ENCODE data around the gene TRPM4. TPM values are rescaled to one million over a fixed set of nuclear protein-coding genes. Genes with fewer than 3 reads are reported as not detected.

TRPM4 gene
- total and polyA plus RNA-seq, 10 of the 15 experiments (the other 5 are each of a cell fraction or from before 2014, with no cell fraction given), result 0.10 to 0.64 (median 0.15) TPM; not detected in 7

GRCh38 chr19:49193822-49194394, 36.3 kb downstream of the TRPM4 start:
- SMC1A ChIA-PET (ENCODE audit: uncharacterized antibody, unreplicated experiment), result no interaction called here
- H3K4me3 ChIP-seq, result no peak overlapping the region
- no peaks in the 10 kb centered on the region for H3K36me3 ChIP-seq (ENCODE audit: control insufficient read depth in 2 of 2, insufficient read depth in 2 of 2, low read length in 1 of 2)
- RAD21 ChIA-PET (ENCODE audit: unreplicated experiment), result interaction anchor here (0.6 to 1.0 kb wide), 2 partner anchors 96 to 249 kb away, joined by 3 read pairs; no protein-coding TSS in a partner anchor
- no peak overlapping the region for H3K4me2 ChIP-seq (ENCODE audit: control insufficient read depth, insufficient read depth)
- BruUV-seq (replicated peaks), result no TSS peak
- ATAC-seq (no peak), DNase-seq (ENCODE audit: low read depth, low spot score) (no peak), FAIRE-seq (no peak)
- 77% methylated on average over 6 of the region's 6 CpGs for WGBS (ENCODE audit: insufficient coverage, insufficient replicate concordance, low lambda C conversion rate, missing lambda C conversion rate)
- CTCF ChIA-PET, result interaction anchor here (0.6 to 1.0 kb wide), 4 partner anchors 25 to 137 kb away, joined by 3 to 4 read pairs (median 3); no protein-coding TSS in a partner anchor
- H3K27ac ChIP-seq (ENCODE audit: control insufficient read depth, insufficient read depth), result no peak overlapping the region
- in situ Hi-C loops (cut with MboI) (no loop called here), intact Hi-C loops (cut with micrococcal nuclease; ENCODE audit: unreplicated experiment) (no loop called here)
- no peaks in the 10 kb centered on the region for H3K9me3 ChIP-seq (replicated peaks; ENCODE audit: control insufficient read depth, insufficient read depth, low read length)
- no peak overlapping the region for H3K9ac ChIP-seq (ENCODE audit: control insufficient read depth, insufficient read depth, low read length)
- H3K4me1 ChIP-seq (ENCODE audit: control insufficient read depth, insufficient read depth, low read length), result no peaks in the 10 kb centered on the region
- H3K79me2 ChIP-seq (ENCODE audit: control insufficient read depth, insufficient read depth, low read length), result no peaks in the 10 kb centered on the region
- no peaks in the 10 kb centered on the region for H4K20me1 ChIP-seq (ENCODE audit: control insufficient read depth, insufficient read depth)
- H3K27me3 ChIP-seq (replicated peaks in 1 of 2; ENCODE audit: control insufficient read depth in 2 of 2, insufficient read depth in 2 of 2, low read length in 1 of 2), result no peaks in the 10 kb centered on the region
- no peak overlapping the region for H2AFZ ChIP-seq (ENCODE audit: control insufficient read depth, low read depth, low read length)
- no peak for TF ChIP-seq PBX3 (IDR thresholded peaks at IDR 0.05; ENCODE audit: insufficient replicate concordance, low read depth, low read length)
- TF ChIP-seq POLR2A (IDR thresholded peaks at IDR 0.05; ENCODE audit: low read depth, low read length), result no peak
- no peak for TF ChIP-seq GATAD2B (conservative IDR thresholded peaks at IDR 0.05; ENCODE audit: low read depth)
- TF ChIP-seq NFYB (IDR thresholded peaks at IDR 0.05; ENCODE audit: insufficient read depth, low read depth, low read length), result no peak
- no peak for TF ChIP-seq BRCA1 (IDR thresholded peaks at IDR 0.05; ENCODE audit: low read depth, low read length)
- no peak for TF ChIP-seq JUNB (IDR thresholded peaks at IDR 0.05)
- TF ChIP-seq ZBTB4 (CRISPR knock-in tag; IDR thresholded peaks at IDR 0.05), result no peak
- no peak for TF ChIP-seq YY1 (IDR thresholded peaks at IDR 0.05; ENCODE audit: low read depth, low read length)
- TF ChIP-seq SMC3 (IDR thresholded peaks at IDR 0.05; ENCODE audit: borderline replicate concordance, low read length), result no peak
- POLR2A ChIA-PET, result no interaction called here
